ENCODE measurements around the gene CA10.

The CA10 gene

GRCh38 chr17:51759260-51759659, 399.3 kb downstream of the CA10 start:
- DNase-seq, result no peak

GRCh38 chr17:51751072-51751471, 407.4 kb downstream of the CA10 start:
- DNase-seq, result no peak

GRCh38 chr17:51748749-51749604, 409.5 kb downstream of the CA10 start:
- no peak for DNase-seq

GRCh38 chr17:51746421-51746820, 412.1 kb downstream of the CA10 start:
- no peak for DNase-seq

- no peak for DNase-seq
Measured at GRCh38 chr17:51745993-51746392, 412.5 kb downstream of the CA10 start.

GRCh38 chr17:51743477-51743876, 415.0 kb downstream of the CA10 start:
- no peak for DNase-seq

- no peak for DNase-seq
Measured at GRCh38 chr17:51742571-51742970, 415.9 kb downstream of the CA10 start.

GRCh38 chr17:51741458-51741857, 417.1 kb downstream of the CA10 start:
- no peak for DNase-seq

GRCh38 chr17:51740531-51740930, 418.0 kb downstream of the CA10 start:
- no peak for DNase-seq

GRCh38 chr17:51739245-51739886, 419.1 kb downstream of the CA10 start:
- DNase-seq, result no peak

GRCh38 chr17:51736356-51736755, 422.2 kb downstream of the CA10 start:
- no peak for DNase-seq

GRCh38 chr17:51734976-51735375, 423.5 kb downstream of the CA10 start:
- no peak for DNase-seq

GRCh38 chr17:51734462-51734861, 424.1 kb downstream of the CA10 start:
- DNase-seq, result no peak

GRCh38 chr17:51733166-51733565, 425.3 kb downstream of the CA10 start:
- no peak for DNase-seq

- DNase-seq, result no peak
Measured at GRCh38 chr17:51731941-51732722, 426.4 kb downstream of the CA10 start.

- DNase-seq, result no peak
Measured at GRCh38 chr17:51730303-51731050, 428.0 kb downstream of the CA10 start.

- DNase-seq, result no peak
Measured at GRCh38 chr17:51725185-51725584, 433.3 kb downstream of the CA10 start.

- no peak for DNase-seq
Measured at GRCh38 chr17:51724043-51724580, 434.4 kb downstream of the CA10 start.

GRCh38 chr17:51722994-51723393, 435.5 kb downstream of the CA10 start:
- DNase-seq, result no peak

GRCh38 chr17:51721730-51722129, 436.8 kb downstream of the CA10 start:
- DNase-seq, result no peak

- DNase-seq, result no peak
Measured at GRCh38 chr17:51720439-51720838, 438.1 kb downstream of the CA10 start.

GRCh38 chr17:51718983-51719382, 439.5 kb downstream of the CA10 start:
- no peak for DNase-seq

GRCh38 chr17:51711581-51711980, 446.9 kb downstream of the CA10 start:
- DNase-seq, result no peak
